Fibroblast of mammary gland (primary cell): ENCODE measurements around the gene CREG1.

Experiments
- DNase-seq: peaks from one replicate; pipeline ENCODE4 v3.0.0-alpha.2; 2010; ENCODE audit warnings: low read depth
- H3K4me3 ChIP-seq: 2 replicates; pipeline ENCODE4 v1.5.1; 2011; ENCODE audit warnings: low read depth, mild to moderate bottlenecking, low read length, moderate library complexity; ENCODE audit not compliant: control insufficient read depth
- CTCF ChIP-seq: conservative IDR thresholded peaks from 2 replicates; pipeline ENCODE4 v1.5.1; 2011; ENCODE audit warnings: low read depth, low read length, inconsistent platforms; ENCODE audit not compliant: control insufficient read depth, insufficient read depth

Gene CREG1

GRCh38 chr1:167509587-167509986, 44.0 kb downstream of the CREG1 start:
- no peak for TF ChIP-seq CTCF
- H3K4me3 ChIP-seq, result no peak overlapping the region
- DNase-seq, result no peak

- H3K4me3 ChIP-seq, result no peak overlapping the region
- no peak for TF ChIP-seq CTCF
- DNase-seq, result no peak
Measured at GRCh38 chr1:167507719-167508118, 45.8 kb downstream of the CREG1 start.

GRCh38 chr1:167504467-167504827, 49.1 kb downstream of the CREG1 start:
- TF ChIP-seq CTCF, result no peak
- H3K4me3 ChIP-seq, result no peak overlapping the region
- DNase-seq, result no peak

GRCh38 chr1:167503626-167504466, 49.7 kb downstream of the CREG1 start:
- DNase-seq, result no peak

GRCh38 chr1:167502719-167503462, 50.7 kb downstream of the CREG1 start:
- DNase-seq, result no peak
- TF ChIP-seq CTCF, result no peak

More at GRCh38 chr1:167503626-167504466, 49.7 kb downstream of the CREG1 start:
- TF ChIP-seq CTCF, result no peak
- no peak overlapping the region for H3K4me3 ChIP-seq

GRCh38 chr1:167502192-167502551, 51.4 kb downstream of the CREG1 start:
- H3K4me3 ChIP-seq, result no peak overlapping the region
- DNase-seq, result no peak
- TF ChIP-seq CTCF, result no peak

More at GRCh38 chr1:167502719-167503462, 50.7 kb downstream of the CREG1 start:
- no peak overlapping the region for H3K4me3 ChIP-seq
